Measurements from ENCODE around the gene FAM181A.

DNA sequence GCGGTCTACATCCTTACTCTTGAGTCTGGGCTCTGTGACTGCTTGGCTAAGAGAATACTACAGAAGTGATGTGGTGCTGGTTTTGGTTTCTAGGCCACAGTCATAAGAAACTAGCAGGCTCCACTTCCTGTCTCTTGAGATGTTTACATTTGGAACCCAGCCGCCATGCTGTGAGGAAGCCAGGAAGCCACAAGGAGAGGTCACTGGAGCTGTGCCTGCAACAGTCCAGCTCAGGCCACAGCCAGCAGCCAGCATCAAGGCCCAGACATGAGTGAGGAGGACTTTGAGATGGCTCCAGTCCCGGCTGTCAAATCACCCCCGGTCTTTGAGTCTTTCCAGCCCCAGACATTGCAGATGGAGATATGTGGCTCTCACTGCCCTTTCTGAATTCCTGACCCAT, 12.9 kb upstream of the FAM181A start:
- TF ChIP-seq CTCF (IDR thresholded peaks at IDR 0.05) (no peak), POLR2A (IDR thresholded peaks at IDR 0.05) (no peak), POLR2AphosphoS5 (IDR thresholded peaks at IDR 0.05) (no peak), EP300 (IDR thresholded peaks at IDR 0.05) (no peak)

Data from sigmoid colon (tissue), 4 donors.